ENCODE data around the gene ARHGEF11.
"Not testable (repeated sequence)": the region's sequence is repeated elsewhere in the genome, so short reads cannot be mapped to it uniquely, and the experiment has no call there.

ARHGEF11 gene

GRCh38 chr1:156927215-156928042 lies 118.1 kb downstream of the ARHGEF11 start:
- DNase-seq: peak; percentile 69

GRCh38 chr1:156926695-156927094 lies 118.8 kb downstream of the ARHGEF11 start:
- not testable (repeated sequence) for DNase-seq

DNA sequence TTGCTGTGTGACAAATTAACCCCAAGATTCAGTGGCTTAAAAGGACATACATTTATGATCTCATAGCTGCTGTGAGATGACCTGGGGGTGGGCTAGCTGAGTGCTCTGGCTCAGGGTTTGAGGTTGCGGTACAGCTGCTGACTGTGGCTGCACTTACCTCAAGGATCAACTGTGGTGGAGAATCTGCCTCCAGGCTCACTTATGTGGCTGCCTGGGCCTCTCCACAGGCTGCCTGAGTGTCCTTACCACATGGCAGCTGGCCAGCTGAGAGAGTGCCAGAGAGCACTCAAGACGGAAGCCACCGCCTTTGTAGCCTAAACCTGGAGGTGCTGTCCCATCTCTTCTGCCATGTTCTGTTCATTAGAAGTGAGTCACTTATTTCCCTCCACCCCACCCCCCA lies 119.4 kb downstream of the ARHGEF11 start:
- DNase-seq: peak; percentile 28

DNA sequence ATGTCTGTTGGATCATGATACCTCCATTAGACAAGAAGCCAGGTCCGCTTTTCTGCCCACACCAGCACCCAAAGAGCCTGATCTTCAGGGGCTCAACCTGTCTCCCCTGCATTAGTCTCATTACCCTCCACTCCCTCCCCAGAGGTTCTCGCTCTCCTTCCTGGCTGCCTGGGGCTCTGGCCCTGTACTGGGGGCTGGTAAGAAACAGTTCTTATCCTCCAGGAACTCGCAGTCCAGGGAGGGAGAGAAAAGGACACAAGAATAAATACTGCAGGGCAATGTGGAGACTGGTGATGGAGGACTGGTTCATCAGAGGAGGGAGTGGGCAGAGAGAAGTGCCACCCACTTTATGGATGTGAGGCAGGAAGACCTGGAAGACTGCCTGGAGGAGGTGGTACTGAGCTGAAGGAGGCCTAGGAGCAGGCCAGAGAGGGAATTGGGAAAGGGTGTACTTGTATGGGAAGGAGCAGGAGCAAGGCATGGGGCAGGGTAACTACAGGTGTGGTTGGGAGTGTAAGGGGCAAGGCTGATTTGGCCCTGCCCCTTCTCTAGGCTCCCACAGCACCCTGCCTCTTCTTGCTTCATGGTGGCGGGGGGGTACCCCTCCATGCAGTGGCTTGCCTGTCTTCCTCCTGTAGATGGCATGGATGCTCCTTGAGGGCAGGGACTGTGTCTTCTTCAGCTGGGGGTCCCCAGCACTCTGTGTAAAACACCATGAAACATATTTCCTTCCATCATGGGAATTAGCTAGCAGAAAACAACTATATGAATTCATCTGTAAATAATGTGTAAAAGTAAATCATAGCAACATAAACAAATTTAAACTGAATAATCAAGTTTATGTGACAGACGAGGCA lies 120.2 kb downstream of the ARHGEF11 start:
- no peak for DNase-seq

DNA sequence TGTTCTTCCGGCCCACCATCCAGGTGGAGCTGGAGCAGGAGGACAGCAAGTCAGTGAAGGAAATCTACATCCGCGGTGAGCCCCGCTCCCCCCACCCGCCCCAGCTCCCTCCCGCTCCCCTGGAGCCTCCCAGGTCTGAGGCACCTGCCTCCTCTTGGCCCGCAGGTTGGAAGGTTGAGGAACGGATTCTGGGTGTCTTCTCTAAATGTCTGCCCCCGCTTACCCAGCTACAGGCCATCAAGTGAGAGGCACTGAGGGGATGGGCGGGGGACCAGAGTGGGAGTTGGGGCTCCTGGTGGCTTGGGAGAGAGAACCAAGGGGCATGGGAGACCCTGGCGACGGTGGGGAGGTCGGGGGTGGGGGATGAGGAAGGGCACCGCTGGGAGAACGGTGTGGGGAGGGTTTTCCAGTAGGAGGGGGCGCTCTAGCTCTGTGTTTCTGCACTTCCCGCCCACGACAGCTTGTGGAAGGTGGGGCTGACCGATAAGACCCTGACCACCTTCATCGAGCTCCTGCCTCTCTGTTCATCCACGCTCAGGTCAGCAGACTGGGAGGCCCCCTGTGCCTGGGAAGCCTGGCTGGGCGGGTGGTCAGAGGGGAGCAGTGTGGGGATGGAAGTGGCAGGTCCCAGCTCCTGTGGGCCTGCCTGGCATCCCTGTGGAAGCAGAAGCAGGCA lies 120.9 kb downstream of the ARHGEF11 start:
- no peak for DNase-seq

DNA sequence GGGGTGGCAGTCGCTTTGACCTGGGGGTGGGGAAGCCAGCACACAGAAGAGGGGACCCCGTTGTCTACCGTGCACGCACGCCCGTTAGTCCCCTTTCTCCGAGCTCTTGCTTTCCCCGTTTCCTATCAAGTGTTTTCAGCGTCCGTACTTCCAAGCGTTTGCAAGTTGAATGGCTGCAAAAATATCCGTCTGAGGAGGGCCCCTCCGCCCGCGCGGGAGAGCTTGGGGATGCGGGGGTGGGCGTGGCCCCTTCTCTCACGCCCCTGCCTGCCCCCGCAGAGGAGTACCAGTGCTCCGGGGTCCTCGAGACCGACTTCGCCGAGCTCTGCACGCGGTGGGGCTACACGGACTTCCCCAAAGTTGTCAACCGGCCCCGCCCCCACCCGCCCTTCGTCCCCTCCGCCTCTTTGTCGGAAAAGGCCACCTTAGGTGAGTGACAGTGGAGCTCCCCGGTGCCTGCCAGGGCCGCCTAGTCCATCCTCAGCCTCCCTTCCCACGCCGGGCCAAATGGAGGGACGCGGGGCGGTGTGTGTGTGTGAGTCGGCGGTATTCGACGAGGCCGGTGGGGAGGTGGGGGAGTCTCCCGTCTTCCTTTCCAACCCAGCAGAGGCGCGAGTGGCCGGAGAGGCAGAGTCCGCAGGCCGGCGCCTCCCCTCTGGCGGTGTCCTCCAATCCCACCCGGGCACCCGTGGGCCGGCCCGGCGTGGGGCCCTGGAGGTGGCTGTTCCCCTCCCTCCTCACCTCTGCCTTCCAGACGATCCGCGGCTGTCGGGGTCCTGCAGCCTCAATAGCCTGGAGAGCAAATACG lies 121.7 kb downstream of the ARHGEF11 start:
- DNase-seq: no peak

GRCh38 chr1:156922986-156923669 lies 122.4 kb downstream of the ARHGEF11 start:
- no peak for DNase-seq

GRCh38 chr1:156921053-156921529 lies 124.5 kb downstream of the ARHGEF11 start:
- no peak for DNase-seq

DNA sequence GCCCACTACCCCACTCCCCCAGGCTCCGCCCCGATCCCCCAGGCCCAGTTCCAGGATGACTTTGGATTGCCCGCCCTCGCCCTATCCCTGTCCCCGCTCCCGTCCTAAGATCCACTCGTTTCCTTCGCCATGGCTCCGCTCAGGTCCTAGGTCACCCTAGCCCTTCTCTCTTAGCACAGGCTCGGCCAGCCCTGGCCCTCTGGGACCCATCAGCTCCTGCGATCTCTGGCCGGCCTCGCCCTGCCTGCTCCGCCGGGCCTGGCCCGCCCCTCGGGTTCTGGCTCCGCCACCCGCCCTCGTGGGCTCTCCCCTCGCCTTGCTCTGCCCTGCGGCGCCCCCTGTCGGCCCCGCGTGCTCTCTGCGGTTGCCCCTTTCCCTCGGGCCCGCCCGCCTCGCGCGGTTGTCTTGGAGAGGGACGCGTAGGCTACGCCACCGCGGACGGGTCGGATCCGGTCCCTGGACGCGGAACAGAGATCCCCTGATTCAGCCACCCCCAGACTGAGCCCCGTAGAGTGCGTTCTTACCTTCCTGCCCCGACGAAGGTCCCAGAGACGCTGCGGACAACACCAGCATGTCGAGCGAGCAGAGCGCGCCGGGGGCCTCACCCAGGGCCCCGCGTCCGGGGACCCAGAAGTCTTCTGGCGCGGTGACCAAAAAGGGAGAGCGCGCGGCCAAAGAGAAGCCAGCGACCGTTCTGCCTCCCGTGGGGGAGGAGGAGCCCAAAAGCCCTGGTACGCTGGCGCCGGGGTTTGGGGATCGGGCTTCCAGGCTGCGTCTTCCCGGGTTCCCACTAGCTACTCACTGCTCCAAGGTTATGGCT lies 125.1 kb downstream of the ARHGEF11 start, which contains the start of gene LRRC71:
LRRC71 (plus strand) TSS at position 400 of the 820 bp plus-strand sequence; CDS start at position 572, 172 bp downstream.
- DNase-seq: peak; percentile 79

DNA sequence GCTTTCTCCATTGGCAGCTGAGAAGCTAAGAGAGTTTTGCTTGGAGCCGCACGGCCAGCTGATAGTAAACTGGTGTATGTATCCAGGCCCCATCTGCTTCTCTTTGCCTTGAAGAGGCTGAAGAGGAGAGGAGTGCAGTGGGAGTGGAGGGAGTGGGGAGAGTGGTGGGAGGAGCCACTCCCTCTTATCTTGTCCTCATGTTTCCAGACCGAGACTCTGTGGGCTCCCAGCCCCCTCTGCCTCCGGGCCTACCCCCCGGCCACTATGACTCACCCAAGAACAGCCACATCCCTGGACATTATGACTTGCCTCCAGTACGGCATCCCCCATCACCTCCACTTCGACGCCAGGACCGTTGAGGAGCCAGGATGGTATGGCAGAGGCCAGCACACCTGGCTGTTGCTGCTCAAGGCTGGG lies 131.1 kb downstream of the ARHGEF11 start:
- DNase-seq: no peak

DNA sequence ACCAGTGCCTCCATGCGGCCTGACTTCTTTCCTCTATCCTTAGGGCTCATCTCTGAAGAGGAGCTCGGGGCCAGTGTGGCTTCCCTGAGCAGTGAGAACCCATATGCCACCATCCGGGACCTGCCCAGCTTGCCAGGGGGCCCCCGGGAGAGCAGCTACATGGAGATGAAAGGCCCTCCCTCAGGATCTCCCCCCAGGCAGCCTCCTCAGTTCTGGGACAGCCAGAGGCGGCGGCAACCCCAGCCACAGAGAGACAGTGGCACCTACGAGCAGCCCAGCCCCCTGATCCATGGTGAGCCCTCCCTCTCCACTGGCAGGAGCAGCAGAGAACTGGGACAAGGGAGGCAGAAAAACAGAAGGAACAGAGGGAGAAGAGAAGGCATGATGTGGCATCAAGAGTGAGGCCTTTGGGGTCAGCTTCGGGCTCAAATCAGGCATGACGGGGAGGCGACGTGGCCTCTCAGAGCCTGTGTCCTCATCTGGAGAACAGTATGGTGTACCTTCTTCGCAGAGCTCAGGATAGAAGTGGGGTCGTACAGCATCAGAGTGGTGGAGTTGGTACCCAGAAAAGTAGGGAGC lies 131.6 kb downstream of the ARHGEF11 start:
- no peak for DNase-seq

- DNase-seq: no peak
Measured at GRCh38 chr1:156912861-156913808, 132.4 kb downstream of the ARHGEF11 start.

DNA sequence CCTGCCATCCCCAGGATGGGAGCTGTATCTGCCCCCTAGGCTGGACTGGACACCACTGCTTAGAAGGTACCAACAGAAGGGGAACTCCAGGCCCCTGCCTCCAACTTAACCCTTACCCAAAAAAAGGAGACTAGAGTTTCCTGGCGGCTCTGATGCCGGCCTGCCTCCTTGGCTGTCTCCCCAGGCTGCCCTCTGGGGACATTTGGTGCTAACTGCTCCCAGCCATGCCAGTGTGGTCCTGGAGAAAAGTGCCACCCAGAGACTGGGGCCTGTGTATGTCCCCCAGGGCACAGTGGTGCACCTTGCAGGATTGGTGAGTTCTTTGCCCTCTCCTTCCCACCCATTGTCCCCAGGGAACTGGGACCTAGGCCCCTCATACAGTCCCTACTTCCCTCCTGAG lies 133.2 kb downstream of the ARHGEF11 start:
- DNase-seq: no peak

DNA sequence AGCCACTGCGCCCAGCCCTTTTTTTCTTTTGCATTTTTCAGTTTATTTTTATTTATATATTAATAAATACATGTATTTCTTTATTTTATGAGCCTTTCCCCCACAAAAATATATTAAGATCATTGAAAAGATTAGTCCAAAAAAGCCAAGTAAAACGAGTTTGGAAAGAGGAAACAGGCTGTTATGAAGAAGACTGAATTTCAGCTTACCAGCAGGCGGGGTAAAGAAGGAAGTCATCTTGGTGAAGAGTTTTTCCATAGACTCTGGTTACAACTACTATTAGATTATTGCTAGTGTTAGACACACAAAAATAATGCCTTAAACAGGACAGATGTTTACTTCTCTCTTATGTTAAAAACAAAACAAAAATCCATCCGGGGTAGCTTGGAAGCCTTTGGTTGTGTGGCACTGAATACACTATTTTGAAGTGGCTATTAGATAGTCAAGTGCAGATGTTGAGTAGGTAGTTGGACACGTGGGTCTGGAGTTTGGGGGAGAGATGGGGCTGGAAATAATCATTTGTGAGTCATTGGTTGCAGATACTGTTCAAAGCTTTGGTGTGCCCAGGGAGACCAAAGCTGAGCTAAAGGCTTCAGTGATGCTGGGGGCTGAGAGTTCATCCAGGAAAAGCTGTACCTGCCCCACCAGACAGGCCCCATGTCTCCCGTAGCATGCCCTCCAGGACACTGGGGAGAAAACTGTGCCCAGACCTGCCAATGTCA lies 133.8 kb downstream of the ARHGEF11 start:
- DNase-seq: no peak

GRCh38 chr1:156910309-156910782 lies 135.2 kb downstream of the ARHGEF11 start:
- peak; percentile 65 for DNase-seq

- no peak for DNase-seq
Measured at GRCh38 chr1:156909671-156910070, 135.9 kb downstream of the ARHGEF11 start.

GRCh38 chr1:156908955-156909354 lies 136.6 kb downstream of the ARHGEF11 start:
- no peak for DNase-seq

DNA sequence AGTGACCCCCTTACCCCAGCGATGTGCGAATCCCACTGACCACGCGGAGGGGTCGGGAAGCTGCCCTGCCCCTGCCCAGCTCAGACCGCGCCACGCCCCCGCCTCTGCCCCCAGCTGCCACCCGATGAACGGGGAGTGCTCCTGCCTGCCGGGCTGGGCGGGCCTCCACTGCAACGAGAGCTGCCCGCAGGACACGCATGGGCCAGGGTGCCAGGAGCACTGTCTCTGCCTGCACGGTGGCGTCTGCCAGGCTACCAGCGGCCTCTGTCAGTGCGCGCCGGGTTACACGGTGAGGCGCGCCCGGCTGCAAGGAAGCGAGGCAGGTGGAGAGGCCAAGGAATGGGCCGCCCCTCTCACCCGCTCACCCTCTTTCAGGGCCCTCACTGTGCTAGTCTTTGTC lies 137.0 kb downstream of the ARHGEF11 start:
- DNase-seq: no peak
